HL-60/S4 (cell line): ENCODE data around the gene RAB6B.

Experiments
- in situ Hi-C: fragments of 300-500 bp; cut with MboI; formaldehyde crosslinking; loops from 2 replicates; pipeline ENCODE4 v1.14.3; 2022; ENCODE audit warnings: low sequenced_read_pairs

Gene RAB6B

DNA sequence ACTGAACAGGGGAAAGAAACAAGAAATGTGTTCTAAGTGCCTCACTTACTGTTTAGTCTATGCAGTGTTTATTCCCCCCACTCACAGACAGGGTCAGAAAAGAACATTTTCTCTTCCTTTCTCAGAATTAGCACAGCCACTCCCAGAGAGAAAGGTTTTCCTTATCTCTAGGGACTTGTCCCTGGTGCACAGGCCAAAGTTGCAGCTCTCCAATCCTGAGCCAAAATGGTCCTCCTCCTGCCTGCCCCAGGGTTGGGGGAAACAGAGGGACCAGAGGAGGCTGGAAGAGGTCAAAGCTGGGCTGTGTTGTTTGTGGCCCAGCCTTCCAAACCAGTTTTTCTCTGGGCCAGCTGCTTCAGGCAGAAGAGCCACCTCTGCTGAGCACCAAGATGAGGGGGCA is 12.0 kb downstream of the RAB6B start:
- in situ Hi-C loops, result no loop called here

DNA sequence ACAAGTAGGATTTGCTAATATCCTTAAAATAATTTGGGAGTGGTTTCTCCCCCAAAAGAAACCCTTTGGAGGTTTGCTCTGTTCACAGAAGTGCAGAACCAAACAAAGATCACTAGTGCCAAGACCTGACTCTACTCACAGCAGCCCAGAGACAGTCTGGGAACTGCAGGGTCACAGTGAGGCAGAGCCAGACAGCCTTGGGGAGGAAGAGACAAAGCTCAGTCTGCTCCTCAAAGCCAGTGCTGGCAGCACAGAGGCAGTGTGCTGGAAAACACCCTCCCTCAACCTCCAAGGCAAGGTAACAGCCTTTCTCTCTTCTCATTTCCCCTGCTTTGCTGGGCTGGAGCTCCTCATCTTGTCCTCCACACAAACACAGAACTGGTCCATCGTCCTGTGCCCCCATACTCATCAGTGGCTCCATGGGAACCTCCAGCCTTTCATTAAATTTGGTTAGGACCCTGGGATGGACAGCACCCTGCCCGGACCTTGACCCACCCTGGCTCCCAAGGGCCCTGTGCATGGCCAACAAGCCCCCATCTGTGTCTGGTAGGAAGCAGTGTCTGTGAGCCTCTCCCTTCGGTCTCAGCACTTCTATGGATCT is 12.6 kb downstream of the RAB6B start:
- in situ Hi-C loops, result no loop called here

DNA sequence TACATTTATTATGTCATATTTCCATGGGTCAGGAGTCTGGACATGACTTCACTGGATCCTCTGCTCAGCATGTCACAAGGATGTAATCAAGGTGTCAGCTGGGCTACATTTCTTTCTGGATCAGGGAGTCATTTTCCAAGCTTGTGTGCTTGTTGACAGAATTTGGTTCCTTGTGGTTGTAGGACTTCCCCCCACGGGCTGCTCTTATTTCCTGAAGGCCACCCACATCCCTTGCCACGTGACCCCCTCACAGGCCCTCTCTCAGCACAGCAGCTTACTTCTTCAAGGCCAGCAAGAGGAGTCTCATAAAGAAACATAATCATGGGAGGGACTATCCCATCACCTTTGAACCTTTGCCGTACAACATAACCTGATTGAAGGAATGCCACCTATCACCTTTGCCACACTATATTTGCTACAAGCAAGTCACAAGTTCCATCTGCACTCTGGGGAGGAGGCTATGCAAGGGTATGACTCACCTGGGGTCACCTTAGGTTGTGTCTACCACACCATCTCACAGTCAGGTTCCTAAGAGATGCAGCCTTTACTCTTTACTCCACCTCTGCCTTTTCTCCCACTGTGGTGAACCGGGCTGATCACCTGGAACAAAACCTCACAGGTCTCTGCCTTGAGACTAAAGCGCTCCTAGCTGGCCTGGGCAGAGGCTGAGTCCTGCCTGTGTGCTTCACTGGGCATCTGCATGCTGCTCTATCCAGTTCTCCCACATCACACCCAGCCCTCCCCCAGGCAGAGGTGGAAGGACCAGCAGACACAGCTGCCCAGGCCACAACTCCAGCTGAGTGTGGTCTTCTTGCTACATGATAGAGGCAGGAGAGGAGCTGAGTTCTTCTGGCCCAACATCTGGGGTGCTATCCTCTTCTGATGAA is 13.5 kb downstream of the RAB6B start:
- in situ Hi-C loops, result no loop called here

- in situ Hi-C loops, result no loop called here
Observed at GRCh38 chr3:133881492-133881891, 14.2 kb downstream of the RAB6B start.

DNA sequence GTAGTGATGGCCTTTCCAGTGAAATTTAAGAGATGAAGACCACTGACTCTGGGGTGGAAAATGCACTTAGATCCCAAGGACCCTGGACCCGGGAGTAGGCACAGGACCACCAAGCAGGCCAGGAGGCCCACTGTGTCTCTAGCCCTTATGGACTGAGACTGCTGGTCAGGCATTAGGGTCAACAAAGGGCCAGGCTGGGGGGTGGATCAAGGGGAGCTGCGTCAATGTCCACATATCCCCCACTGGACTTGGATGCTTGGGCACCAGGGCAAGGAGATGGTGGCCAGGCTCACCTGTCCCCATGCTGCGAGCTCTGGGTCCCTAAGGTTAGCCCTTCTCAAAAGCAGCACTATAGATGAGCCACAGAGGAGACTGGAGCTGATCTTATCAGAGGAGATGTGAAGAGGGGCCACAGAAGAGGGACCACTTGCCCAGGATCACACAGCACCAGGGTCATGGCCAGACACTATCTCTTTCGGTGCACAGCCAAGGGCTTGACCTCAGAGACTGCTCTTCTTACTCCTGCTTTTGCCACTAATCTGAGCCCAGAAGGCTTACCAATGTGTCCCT is 14.7 kb downstream of the RAB6B start:
- in situ Hi-C loops, result no loop called here

DNA sequence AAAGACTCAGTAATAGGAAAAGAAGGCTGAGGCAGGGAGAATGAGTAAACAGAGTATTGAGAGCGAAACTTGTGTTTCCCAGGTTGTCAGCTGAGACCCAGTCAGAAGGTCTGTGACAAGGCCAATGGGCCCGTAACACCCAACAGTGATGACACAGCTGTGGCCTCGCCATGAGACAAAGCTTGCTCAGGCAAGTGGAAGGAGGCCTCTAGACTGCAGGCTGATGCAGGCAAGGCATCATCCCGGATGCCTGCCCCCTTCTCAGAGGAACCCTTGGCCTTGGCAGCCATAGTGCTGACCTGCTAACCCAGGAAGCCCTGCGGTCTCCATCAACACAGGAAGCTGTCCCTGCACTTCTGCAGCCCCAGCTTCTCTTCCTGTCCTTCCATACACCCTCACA is 15.4 kb downstream of the RAB6B start:
- in situ Hi-C loops, result no loop called here

- in situ Hi-C loops, result no loop called here
Observed at GRCh38 chr3:133878518-133878917, 17.2 kb downstream of the RAB6B start.

- in situ Hi-C loops, result no loop called here
Observed at GRCh38 chr3:133877221-133877620, 18.5 kb downstream of the RAB6B start.

DNA sequence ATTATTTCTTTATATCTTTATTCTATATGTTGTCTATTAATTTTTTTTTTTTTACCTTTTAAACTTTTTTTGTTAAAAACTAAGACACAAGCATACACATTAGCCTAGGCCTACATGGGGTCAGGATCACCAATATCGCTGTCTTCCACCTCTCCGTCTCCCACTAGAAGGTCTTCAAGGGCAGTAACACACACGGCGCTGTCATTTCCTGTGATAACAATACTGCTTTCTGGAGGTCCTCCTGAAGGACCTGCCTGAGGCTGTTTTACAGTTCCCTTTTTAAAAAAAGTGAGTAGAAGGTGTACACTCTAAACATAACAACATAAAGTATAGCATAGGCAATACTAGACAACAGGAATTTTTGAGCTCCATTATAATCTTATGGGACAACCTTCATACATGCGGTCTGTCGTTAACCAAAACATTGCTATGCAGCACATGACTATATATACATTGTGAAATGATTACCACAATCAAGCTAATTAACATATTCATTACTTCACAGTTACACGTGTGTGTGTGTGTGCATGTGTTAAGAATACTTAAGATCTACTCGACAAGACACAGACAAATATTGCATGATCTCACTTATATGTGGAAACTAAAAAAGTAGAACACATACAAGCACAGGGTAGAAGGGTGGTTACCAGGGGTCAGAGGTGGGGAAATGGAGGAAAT is 20.8 kb downstream of the RAB6B start:
- in situ Hi-C loops, result no loop called here

DNA sequence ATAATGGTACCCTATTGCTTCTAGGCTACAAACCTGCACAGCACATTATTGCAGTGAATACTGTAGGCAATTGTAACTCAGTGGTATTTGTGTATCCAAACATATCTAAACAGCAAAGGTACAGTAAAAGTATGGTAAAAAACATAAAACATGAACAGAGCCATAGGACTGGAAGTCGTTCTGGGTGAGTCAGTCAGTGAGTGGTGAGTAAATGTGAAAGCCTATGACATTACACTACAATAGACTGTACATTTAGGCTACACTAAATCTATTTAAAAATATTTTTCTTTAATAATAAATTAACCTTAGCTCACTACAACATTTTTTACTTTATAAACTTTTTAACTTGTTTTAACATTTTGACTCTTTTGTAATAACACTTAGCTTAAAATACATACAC is 21.3 kb downstream of the RAB6B start:
- in situ Hi-C loops, result no loop called here

DNA sequence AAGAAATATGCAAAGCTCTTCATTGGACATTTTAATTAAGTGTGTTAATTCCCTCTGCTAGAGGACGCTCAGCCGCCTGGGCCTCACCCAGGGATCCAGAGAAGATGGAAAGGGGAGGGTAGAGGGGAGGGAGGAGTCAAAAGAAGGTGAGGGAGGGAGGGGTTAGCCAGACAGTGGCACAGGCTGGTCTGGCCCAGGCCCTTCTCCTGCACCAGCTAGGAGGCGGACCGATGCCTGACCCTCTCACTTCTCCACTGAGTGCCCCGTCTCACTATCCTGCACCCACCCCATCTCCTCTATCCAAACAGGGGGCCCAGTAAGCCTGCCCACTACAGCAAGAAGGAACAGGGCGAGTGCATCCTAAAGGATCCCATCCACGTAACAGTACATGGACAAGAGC is 22.9 kb downstream of the RAB6B start:
- in situ Hi-C loops, result no loop called here

GRCh38 chr3:133872161-133872560 is 23.5 kb downstream of the RAB6B start:
- in situ Hi-C loops, result no loop called here

GRCh38 chr3:133871368-133872090 is 24.2 kb downstream of the RAB6B start:
- in situ Hi-C loops, result no loop called here

DNA sequence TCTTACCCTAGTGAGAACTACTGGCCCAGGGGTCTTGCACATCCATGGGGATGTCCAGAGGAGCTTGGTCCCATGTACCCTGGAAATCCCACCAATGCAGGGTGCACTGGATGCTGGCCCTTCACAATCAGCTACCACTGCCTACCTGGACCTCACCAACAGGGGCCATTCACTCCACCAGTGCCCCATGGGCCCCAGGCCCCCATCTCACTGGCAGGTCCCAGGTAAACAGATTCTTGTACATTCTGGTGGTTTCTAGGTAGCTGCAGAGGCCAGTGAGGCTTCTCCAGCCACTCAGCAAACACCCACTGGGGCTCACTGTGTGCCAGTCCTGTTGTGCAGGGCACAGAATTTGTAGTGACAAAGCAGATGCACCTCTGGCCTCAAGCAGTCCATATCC is 24.9 kb downstream of the RAB6B start:
- in situ Hi-C loops, result no loop called here

DNA sequence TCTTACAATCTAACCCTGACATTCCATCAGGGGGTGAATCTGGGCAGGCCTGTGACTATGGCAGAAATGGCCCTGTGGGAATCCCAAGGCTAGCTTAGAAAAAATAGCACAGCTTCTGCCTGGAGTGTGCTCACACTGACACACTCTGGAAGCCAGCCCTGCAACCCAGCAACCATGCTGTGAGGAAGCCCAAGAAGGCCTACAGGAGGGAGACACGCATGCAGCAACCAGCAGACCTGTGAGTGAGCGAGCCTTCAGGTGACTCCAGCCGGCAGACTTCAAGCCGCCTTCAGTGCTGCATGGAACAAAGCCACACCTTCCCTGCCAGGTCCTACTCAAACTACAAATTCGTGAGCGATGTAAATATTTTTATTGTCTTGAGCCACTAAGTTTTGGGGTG is 26.1 kb downstream of the RAB6B start:
- in situ Hi-C loops, result no loop called here

GRCh38 chr3:133868758-133869475 is 26.8 kb downstream of the RAB6B start:
- in situ Hi-C loops, result no loop called here

- in situ Hi-C loops, result no loop called here
Observed at GRCh38 chr3:133868186-133868585, 27.5 kb downstream of the RAB6B start.

DNA sequence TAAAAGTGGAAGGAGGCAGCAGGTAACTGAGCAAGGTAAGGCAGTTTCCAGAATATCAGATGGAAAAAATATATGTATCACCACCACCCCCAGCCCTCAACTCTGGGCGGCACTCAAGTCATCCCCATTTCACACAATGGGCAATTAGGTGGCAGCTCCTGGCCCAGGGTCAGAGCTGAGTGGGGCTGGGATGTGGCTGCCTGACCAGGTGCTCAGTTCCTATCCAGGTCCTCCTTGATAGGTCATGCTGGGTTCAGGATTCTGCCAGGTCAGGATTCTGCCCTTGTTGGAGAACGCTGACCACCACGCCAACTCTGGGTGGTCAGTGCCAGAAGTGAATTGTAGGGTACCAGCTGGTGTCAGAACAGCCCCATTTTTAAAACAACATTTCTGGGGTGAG is 29.5 kb downstream of the RAB6B start:
- in situ Hi-C loops, result no loop called here

GRCh38 chr3:133865136-133865855 is 30.4 kb downstream of the RAB6B start:
- in situ Hi-C loops, result no loop called here

- in situ Hi-C loops, result no loop called here
Observed at GRCh38 chr3:133864616-133865015, 31.1 kb downstream of the RAB6B start.
